Measurements from ENCODE around the gene GRAMD1A. TPM values are rescaled to one million over a fixed set of nuclear protein-coding genes. Genes with fewer than 3 reads are reported as not detected.
A peak's percentile ranks its signal among the peaks of the same experiment; 100 is the strongest.

GRAMD1A gene
- total and polyA plus RNA-seq, 9 of the 15 experiments (the other 6 are each of a cell fraction or from before 2014, with no cell fraction given) = 1.4 to 63.8 (median 38.5) TPM

GRCh38 chr19:35002037-35002535, 2.0 kb downstream of the GRAMD1A start:
- intact Hi-C loops (cut with micrococcal nuclease) = no loop called here
- ATAC-seq (no peak), DNase-seq (ENCODE audit: extremely low read depth in 1 of 4, low spot score in 3 of 4) (no peak), FAIRE-seq (no peak)
- Histone ChIP-seq H3K36me3 (ENCODE audit: control insufficient read depth, insufficient read depth, low read length) (peaks cover 48% of the 10 kb centered on the region; the same call in 2 of the 3 replicates), H3K9me1 (ENCODE audit: control insufficient read depth, insufficient read depth, low read length) (no peaks in the 10 kb centered on the region), H3K9ac (ENCODE audit: insufficient read depth in 1 of 2, low read depth in 2 of 2, low read length in 2 of 2) (peak overlapping the region; percentile 70 to 76; a peak in 3 of 4 replicates), H3K4me1 (replicated peaks in 1 of 2; ENCODE audit: control insufficient read depth in 2 of 2, insufficient read depth in 2 of 2, low read length in 2 of 2) (peaks cover 27 to 50% of the 10 kb centered on the region in 2 experiments), H2AFZ (ENCODE audit: low read depth, low read length) (no peak overlapping the region), H3K9me3 (replicated peaks; ENCODE audit: control insufficient read depth, insufficient read depth, low read depth, low read length) (no peaks in the 10 kb centered on the region), H3K27me3 (ENCODE audit: control insufficient read depth in 2 of 2, insufficient read depth in 2 of 2, low read length in 2 of 2) (no peaks in the 10 kb centered on the region), H3K4me3 (no peak overlapping the region), H3K79me2 (ENCODE audit: control insufficient read depth, insufficient read depth, low read length) (peaks cover 69% of the 10 kb centered on the region), H3K4me2 (ENCODE audit: insufficient read depth, low read length) (peak overlapping the region; percentile 37), H4K20me1 (replicated peaks; ENCODE audit: control insufficient read depth, insufficient read depth, low read length) (peaks cover 6% of the 10 kb centered on the region), H3K27ac (ENCODE audit: extremely low read depth, low read depth, low read length) (no peak overlapping the region; the same call in 2 of the 3 replicates)
- ChIA-PET CTCF (ENCODE audit: low intra/inter-chr PET ratio) (no interaction called here), POLR2A (no interaction called here)
- no TSS peak for BruUV-seq (replicated peaks)
- in situ Hi-C loops (cut with MboI) = no loop called here
- WGBS (ENCODE audit: insufficient coverage, low coverage, missing lambda C conversion rate) = 90% methylated on average over 10 of the region's 11 CpGs
- no peak for TF ChIP-seq ZNF282 (CRISPR knock-in tag; IDR thresholded peaks at IDR 0.05)
- no peak for TF ChIP-seq MCM2 (IDR thresholded peaks at IDR 0.05; ENCODE audit: low read depth)
- TF ChIP-seq NEUROD1 (IDR thresholded peaks at IDR 0.05; ENCODE audit: borderline replicate concordance, low read depth, low read length, partially characterized antibody) = no peak
- no peak for TF ChIP-seq NRF1 (conservative IDR thresholded peaks at IDR 0.05 in 1 of 2, IDR thresholded peaks at IDR 0.05 in 1 of 2)
- TF ChIP-seq, protein P1, sequence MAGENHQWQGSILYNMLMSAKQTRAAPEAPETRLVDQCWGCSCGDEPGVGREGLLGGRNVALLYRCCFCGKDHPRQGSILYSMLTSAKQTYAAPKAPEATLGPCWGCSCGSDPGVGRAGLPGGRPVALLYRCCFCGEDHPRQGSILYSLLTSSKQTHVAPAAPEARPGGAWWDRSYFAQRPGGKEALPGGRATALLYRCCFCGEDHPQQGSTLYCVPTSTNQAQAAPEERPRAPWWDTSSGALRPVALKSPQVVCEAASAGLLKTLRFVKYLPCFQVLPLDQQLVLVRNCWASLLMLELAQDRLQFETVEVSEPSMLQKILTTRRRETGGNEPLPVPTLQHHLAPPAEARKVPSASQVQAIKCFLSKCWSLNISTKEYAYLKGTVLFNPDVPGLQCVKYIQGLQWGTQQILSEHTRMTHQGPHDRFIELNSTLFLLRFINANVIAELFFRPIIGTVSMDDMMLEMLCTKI (IDR thresholded peaks at IDR 0.05; ENCODE audit: partially characterized antibody) = no peak
- no peak for TF ChIP-seq ZNF431 (CRISPR knock-in tag; IDR thresholded peaks at IDR 0.05)
- TF ChIP-seq KDM5B (IDR thresholded peaks at IDR 0.05; ENCODE audit: insufficient replicate concordance, low read depth, low read length) = no peak
- TF ChIP-seq PPARD (CRISPR knock-in tag; IDR thresholded peaks at IDR 0.05) = no peak
- TF ChIP-seq ASH1L (IDR thresholded peaks at IDR 0.05; ENCODE audit: borderline replicate concordance, low read depth, partially characterized antibody) = no peak
- TF ChIP-seq MECOM (CRISPR knock-in tag; IDR thresholded peaks at IDR 0.05) = no peak
- TF ChIP-seq ZFX (CRISPR knock-in tag; IDR thresholded peaks at IDR 0.05) = no peak
- TF ChIP-seq, protein P2, sequence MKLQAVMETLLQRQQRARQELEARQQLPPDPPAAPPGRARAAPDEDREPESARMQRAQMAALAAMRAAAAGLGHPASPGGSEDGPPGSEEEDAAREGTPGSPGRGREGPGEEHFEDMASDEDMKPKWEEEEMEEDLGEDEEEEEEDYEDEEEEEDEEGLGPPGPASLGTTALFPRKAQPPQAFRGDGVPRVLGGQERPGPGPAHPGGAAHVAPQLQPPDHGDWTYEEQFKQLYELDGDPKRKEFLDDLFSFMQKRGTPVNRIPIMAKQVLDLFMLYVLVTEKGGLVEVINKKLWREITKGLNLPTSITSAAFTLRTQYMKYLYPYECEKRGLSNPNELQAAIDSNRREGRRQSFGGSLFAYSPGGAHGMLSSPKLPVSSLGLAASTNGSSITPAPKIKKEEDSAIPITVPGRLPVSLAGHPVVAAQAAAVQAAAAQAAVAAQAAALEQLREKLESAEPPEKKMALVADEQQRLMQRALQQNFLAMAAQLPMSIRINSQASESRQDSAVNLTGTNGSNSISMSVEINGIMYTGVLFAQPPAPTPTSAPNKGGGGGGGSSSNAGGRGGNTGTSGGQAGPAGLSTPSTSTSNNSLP (IDR thresholded peaks at IDR 0.05; ENCODE audit: borderline replicate concordance, low read depth, low read length) = no peak
- no peak for TF ChIP-seq SREBF2 (CRISPR knock-in tag; IDR thresholded peaks at IDR 0.05)
- TF ChIP-seq ZBTB5 (IDR thresholded peaks at IDR 0.05) = no peak
- TF ChIP-seq MBD2 (IDR thresholded peaks at IDR 0.05; ENCODE audit: borderline replicate concordance, low read depth) = no peak
- no peak for TF ChIP-seq POU5F1 (IDR thresholded peaks at IDR 0.05; ENCODE audit: borderline replicate concordance, low read depth, low read length, partially characterized antibody)
- TF ChIP-seq SPI1 (IDR thresholded peaks at IDR 0.05; ENCODE audit: borderline replicate concordance, low read depth, low read length) = no peak
- no peak for TF ChIP-seq TCF7 (IDR thresholded peaks at IDR 0.05; ENCODE audit: borderline replicate concordance)
- TF ChIP-seq TAF9B (IDR thresholded peaks at IDR 0.05; ENCODE audit: partially characterized antibody) = no peak
